ENCODE measurements around the gene FXYD7. TPM values are rescaled to one million over a fixed set of nuclear protein-coding genes. Genes with fewer than 3 reads are reported as not detected.
A peak's percentile ranks its signal among the peaks of the same experiment; 100 is the strongest.

Gene FXYD7
- total and polyA plus RNA-seq, 2 experiments from 2014 or later = 0.22 to 0.27 TPM

DNA sequence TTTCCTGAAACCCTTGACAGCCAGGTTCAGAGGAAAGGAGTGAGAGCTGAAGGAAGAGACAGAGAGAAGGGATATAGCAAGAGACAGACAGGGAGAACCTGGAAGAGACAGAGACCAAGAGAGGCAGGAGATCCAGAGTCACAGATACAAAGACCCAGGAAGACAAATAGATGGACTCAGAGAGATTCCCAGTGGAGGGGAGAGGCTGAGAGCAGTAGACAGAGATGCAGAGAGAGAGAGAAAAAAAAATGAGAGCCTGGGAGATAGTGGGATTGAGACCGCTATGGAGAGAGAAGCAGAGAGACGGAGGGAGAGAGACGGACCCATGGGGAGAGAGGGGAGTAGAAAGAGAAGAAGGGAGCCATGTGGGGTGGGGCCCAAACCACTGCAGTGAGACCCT, 763 bp downstream of the FXYD7 start:
- Histone ChIP-seq H3K36me3 (replicated peaks; ENCODE audit: insufficient read depth, low read depth) (no peaks in the 10 kb centered on the region), H3K27ac (no peak overlapping the region), H2AFZ (no peak overlapping the region), H3K4me3 (no peak overlapping the region), H3K27me3 (peaks cover 27% of the 10 kb centered on the region), H3K4me1 (ENCODE audit: insufficient read depth) (peaks cover 25% of the 10 kb centered on the region), H3K79me2 (no peaks in the 10 kb centered on the region), H3K9me3 (ENCODE audit: low read depth) (no peaks in the 10 kb centered on the region), H3K4me2 (no peak overlapping the region), H3K9me2 (replicated peaks; ENCODE audit: insufficient read depth) (no peaks in the 10 kb centered on the region), H4K20me1 (ENCODE audit: insufficient read depth, poor library complexity, severe bottlenecking) (no peaks in the 10 kb centered on the region)
- WGBS (ENCODE audit: low lambda C conversion rate, missing lambda C conversion rate) = 44% methylated on average over 1 of the region's 3 CpGs
- TF ChIP-seq, protein P1, sequence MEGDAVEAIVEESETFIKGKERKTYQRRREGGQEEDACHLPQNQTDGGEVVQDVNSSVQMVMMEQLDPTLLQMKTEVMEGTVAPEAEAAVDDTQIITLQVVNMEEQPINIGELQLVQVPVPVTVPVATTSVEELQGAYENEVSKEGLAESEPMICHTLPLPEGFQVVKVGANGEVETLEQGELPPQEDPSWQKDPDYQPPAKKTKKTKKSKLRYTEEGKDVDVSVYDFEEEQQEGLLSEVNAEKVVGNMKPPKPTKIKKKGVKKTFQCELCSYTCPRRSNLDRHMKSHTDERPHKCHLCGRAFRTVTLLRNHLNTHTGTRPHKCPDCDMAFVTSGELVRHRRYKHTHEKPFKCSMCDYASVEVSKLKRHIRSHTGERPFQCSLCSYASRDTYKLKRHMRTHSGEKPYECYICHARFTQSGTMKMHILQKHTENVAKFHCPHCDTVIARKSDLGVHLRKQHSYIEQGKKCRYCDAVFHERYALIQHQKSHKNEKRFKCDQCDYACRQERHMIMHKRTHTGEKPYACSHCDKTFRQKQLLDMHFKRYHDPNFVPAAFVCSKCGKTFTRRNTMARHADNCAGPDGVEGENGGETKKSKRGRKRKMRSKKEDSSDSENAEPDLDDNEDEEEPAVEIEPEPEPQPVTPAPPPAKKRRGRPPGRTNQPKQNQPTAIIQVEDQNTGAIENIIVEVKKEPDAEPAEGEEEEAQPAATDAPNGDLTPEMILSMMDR (IDR thresholded peaks at IDR 0.05; ENCODE audit: poor library complexity) = no peak
- TF ChIP-seq EZH2 (IDR thresholded peaks at IDR 0.05; ENCODE audit: borderline replicate concordance) (no peak), EZH2phosphoT487 (IDR thresholded peaks at IDR 0.05; ENCODE audit: low read depth, severe bottlenecking, unreplicated experiment) (no peak)
- DNase-seq (ENCODE audit: low spot score) = no peak

DNA sequence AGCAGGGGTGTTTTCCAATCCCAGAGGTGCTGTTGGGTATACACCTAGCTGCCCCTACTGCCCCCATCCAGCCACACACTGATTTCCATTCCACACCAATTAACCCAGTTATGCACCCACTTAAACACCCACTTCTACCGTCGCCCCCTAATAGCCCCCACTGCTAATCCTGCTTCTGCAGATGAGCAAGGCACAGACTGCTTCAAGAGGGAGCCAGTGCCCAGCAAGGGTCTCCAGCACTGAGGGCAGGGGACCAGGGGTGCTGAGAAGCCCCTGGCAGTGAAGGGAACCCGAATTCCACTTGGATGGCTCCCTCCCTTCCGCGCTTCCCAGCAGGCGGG, 1.2 kb downstream of the FXYD7 start:
- no peaks in the 10 kb centered on the region for H3K79me2 ChIP-seq
- WGBS (ENCODE audit: low lambda C conversion rate, missing lambda C conversion rate) = 24% methylated on average over 5 of the region's 6 CpGs
- peaks cover 21% of the 10 kb centered on the region for H3K4me1 ChIP-seq (ENCODE audit: insufficient read depth)
- H3K4me2 ChIP-seq = no peak overlapping the region
- no peaks in the 10 kb centered on the region for H3K9me2 ChIP-seq (replicated peaks; ENCODE audit: insufficient read depth)
- H2AFZ ChIP-seq = no peak overlapping the region
- no peaks in the 10 kb centered on the region for H3K36me3 ChIP-seq (replicated peaks; ENCODE audit: insufficient read depth, low read depth)
- no peaks in the 10 kb centered on the region for H4K20me1 ChIP-seq (ENCODE audit: insufficient read depth, poor library complexity, severe bottlenecking)
- no peak overlapping the region for H3K27ac ChIP-seq
- H3K9me3 ChIP-seq (ENCODE audit: low read depth) = no peaks in the 10 kb centered on the region
- no peak for TF ChIP-seq EZH2phosphoT487 (IDR thresholded peaks at IDR 0.05; ENCODE audit: low read depth, severe bottlenecking, unreplicated experiment)
- TF ChIP-seq, protein P1 (IDR thresholded peaks at IDR 0.05; ENCODE audit: poor library complexity) = no peak
- TF ChIP-seq EZH2 (IDR thresholded peaks at IDR 0.05; ENCODE audit: borderline replicate concordance) = no peak
- peaks cover 27% of the 10 kb centered on the region for H3K27me3 ChIP-seq
- H3K4me3 ChIP-seq = no peak overlapping the region
- no peak for DNase-seq (ENCODE audit: low spot score)

DNA sequence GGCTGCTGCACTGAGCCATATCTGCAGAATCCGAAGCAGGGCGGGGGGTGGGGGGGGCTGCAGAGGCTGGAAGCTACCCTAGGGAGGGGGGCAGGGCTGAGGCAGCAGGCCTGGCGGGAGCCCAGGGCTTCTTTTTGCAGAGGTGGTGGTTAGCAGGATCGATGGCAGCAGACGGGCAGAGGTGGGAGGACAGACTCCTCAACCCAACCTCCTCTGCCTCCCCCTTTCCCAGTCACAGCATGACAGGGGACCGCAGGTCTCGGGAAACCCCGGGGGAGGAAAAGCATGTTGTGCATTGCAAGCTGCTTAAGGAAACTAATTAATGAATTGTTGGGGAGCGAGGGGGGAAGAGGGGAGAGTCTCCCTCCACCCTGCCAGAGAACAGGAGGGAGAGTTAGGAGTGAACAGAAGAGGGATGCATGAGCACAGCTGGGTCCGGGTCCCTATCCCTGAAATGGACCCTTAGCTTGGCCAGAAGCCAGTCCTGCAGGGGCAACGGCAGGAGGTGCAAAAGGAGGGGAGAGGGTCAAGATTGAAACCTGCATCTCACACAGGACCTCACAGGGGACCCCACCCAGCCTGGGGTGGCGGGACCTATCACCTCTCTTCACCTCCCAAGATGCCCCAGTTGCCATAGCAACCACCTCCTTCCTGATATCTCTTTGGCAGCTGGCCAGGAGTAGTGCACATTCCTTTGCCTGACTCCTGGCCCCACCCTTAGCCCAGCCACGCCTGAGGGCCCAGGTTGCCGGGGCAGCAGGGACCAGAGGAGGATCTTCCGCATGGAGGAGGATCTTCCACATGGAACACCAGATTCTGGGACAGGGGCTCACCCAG, 1.8 kb downstream of the FXYD7 start:
- TF ChIP-seq EZH2phosphoT487 (IDR thresholded peaks at IDR 0.05; ENCODE audit: low read depth, severe bottlenecking, unreplicated experiment) (no peak), EZH2 (IDR thresholded peaks at IDR 0.05; ENCODE audit: borderline replicate concordance) (no peak)
- TF ChIP-seq, protein P1 (IDR thresholded peaks at IDR 0.05; ENCODE audit: poor library complexity) = no peak
- Histone ChIP-seq H3K27me3 (peaks cover 27% of the 10 kb centered on the region), H4K20me1 (ENCODE audit: insufficient read depth, poor library complexity, severe bottlenecking) (no peaks in the 10 kb centered on the region), H3K4me3 (no peak overlapping the region), H3K4me2 (no peak overlapping the region), H3K9me3 (ENCODE audit: low read depth) (no peaks in the 10 kb centered on the region), H3K79me2 (no peaks in the 10 kb centered on the region), H3K36me3 (replicated peaks; ENCODE audit: insufficient read depth, low read depth) (no peaks in the 10 kb centered on the region), H3K9me2 (replicated peaks; ENCODE audit: insufficient read depth) (no peaks in the 10 kb centered on the region), H3K4me1 (ENCODE audit: insufficient read depth) (peaks cover 15% of the 10 kb centered on the region), H2AFZ (no peak overlapping the region), H3K27ac (no peak overlapping the region)
- WGBS (ENCODE audit: low lambda C conversion rate, missing lambda C conversion rate) = 17% methylated on average over 15 of the region's 15 CpGs
- peak; percentile 89 for DNase-seq (ENCODE audit: low spot score)
